ENCODE results near the gene INSM2.

INSM2 gene

GRCh38 chr14:35515916-35516315 lies 18.0 kb upstream of the INSM2 start:
- no peaks in the 10 kb centered on the region for H3K27me3 ChIP-seq (ENCODE audit: control insufficient read depth, insufficient read depth, low read length, poor library complexity, severe bottlenecking)
- WGBS, 2 experiments: no CpG with 5 or more reads among the region's 1 CpG
- H3K27ac ChIP-seq (ENCODE audit: insufficient read depth, low read depth, low read length, poor library complexity, severe bottlenecking): no peak overlapping the region
- H3K36me3 ChIP-seq (ENCODE audit: control insufficient read depth, insufficient read depth, low read length): no peaks in the 10 kb centered on the region
- no peaks in the 10 kb centered on the region for H3K9me3 ChIP-seq (ENCODE audit: control insufficient read depth, low read length)
- no peak overlapping the region for H3K4me3 ChIP-seq (ENCODE audit: insufficient read depth, low read depth, low read length)
- H3K4me1 ChIP-seq (ENCODE audit: control insufficient read depth, insufficient read depth, low read length): no peaks in the 10 kb centered on the region

DNA sequence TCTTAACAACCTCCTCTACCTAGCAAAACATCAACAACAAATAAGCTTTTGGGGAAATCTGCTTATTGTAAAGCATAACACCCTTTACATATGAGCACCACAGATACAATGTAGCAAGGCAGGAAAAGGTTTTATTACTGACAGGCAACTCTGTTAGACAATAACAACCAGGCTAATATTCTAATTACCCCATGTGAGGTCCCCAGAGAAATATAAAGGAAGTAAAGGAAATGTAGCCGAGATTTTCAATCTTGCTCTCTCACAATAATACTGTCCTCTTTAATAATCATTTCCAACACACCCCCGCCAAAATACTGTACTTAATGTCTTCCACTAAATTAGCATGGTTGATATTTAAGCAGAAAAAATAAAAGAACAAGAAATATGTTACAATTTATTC lies 14.0 kb upstream of the INSM2 start:
- Histone ChIP-seq H3K36me3 (ENCODE audit: control insufficient read depth, insufficient read depth, low read length) (no peaks in the 10 kb centered on the region), H3K4me1 (ENCODE audit: control insufficient read depth, insufficient read depth, low read length) (no peaks in the 10 kb centered on the region), H3K9me3 (ENCODE audit: control insufficient read depth, low read length) (no peaks in the 10 kb centered on the region), H3K4me3 (ENCODE audit: insufficient read depth, low read depth, low read length) (no peak overlapping the region), H3K27me3 (ENCODE audit: control insufficient read depth, insufficient read depth, low read length, poor library complexity, severe bottlenecking) (no peaks in the 10 kb centered on the region), H3K27ac (ENCODE audit: insufficient read depth, low read depth, low read length, poor library complexity, severe bottlenecking) (no peak overlapping the region)
- WGBS, 2 experiments: 80 to 100% methylated on average over 1 of the region's 2 CpGs

DNA sequence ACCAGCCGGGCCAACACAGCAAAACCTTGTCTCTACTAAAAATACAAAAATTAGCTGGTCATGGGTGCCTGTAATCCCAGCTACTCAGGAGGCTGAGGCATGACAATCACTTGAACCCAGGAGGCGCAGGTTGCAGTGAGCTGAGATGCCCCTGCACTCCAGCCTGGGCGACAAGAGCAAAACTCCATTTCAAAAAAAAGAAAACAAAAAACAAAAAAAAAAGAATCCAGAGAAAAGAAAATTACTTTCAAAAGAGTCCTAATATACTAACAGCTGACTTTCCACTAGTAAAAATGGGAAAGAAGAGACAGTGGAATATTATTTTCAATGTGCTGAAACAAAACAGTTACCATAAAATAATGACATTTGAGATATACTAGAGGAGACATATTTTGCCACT lies 8.3 kb upstream of the INSM2 start:
- Histone ChIP-seq H3K4me1 (ENCODE audit: control insufficient read depth, insufficient read depth, low read length) (no peaks in the 10 kb centered on the region), H3K4me3 (ENCODE audit: insufficient read depth, low read depth, low read length) (no peak overlapping the region), H3K36me3 (ENCODE audit: control insufficient read depth, insufficient read depth, low read length) (no peaks in the 10 kb centered on the region), H3K27ac (ENCODE audit: insufficient read depth, low read depth, low read length, poor library complexity, severe bottlenecking) (no peak overlapping the region), H3K27me3 (ENCODE audit: control insufficient read depth, insufficient read depth, low read length, poor library complexity, severe bottlenecking) (peaks cover 26% of the 10 kb centered on the region), H3K9me3 (ENCODE audit: control insufficient read depth, low read length) (no peaks in the 10 kb centered on the region)
- WGBS, 2 experiments: 91 to 94% methylated on average over 3 of the region's 3 CpGs

DNA sequence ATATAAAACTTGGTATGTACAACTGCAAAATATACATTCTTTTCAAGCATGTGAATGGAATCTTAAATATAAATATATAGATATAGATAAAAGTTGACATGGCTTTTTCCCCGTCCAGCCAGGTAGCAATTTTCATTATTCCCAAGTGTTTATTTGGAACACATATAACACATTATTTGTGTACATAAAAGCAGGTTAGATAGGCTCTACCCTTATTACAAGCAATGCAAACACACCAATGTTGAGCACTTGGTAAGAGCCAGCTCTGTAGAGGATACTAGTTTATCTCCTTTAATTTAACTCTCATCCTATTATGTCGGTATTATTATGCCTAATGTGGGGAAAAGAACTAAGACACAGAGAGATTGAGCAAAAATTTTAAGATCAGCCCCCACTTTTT lies 7.0 kb upstream of the INSM2 start:
- peaks cover 38% of the 10 kb centered on the region for H3K27me3 ChIP-seq (ENCODE audit: control insufficient read depth, insufficient read depth, low read length, poor library complexity, severe bottlenecking)
- no peaks in the 10 kb centered on the region for H3K36me3 ChIP-seq (ENCODE audit: control insufficient read depth, insufficient read depth, low read length)
- no peak overlapping the region for H3K27ac ChIP-seq (ENCODE audit: insufficient read depth, low read depth, low read length, poor library complexity, severe bottlenecking)
- H3K4me3 ChIP-seq (ENCODE audit: insufficient read depth, low read depth, low read length): no peak overlapping the region
- H3K4me1 ChIP-seq (ENCODE audit: control insufficient read depth, insufficient read depth, low read length): no peaks in the 10 kb centered on the region
- no peaks in the 10 kb centered on the region for H3K9me3 ChIP-seq (ENCODE audit: control insufficient read depth, low read length)
- 100% methylated on average over 1 of the region's 2 CpGs; no CpG with 5 or more reads in 1 of the 2 experiments for WGBS, 2 experiments

- peaks cover 14% of the 10 kb centered on the region for H3K4me1 ChIP-seq (ENCODE audit: control insufficient read depth, insufficient read depth, low read length)
- peaks cover 90% of the 10 kb centered on the region for H3K27me3 ChIP-seq (ENCODE audit: control insufficient read depth, insufficient read depth, low read length, poor library complexity, severe bottlenecking)
- H3K4me3 ChIP-seq (ENCODE audit: insufficient read depth, low read depth, low read length): no peak overlapping the region
- H3K36me3 ChIP-seq (ENCODE audit: control insufficient read depth, insufficient read depth, low read length): no peaks in the 10 kb centered on the region
- no peaks in the 10 kb centered on the region for H3K9me3 ChIP-seq (ENCODE audit: control insufficient read depth, low read length)
- no peak overlapping the region for H3K27ac ChIP-seq (ENCODE audit: insufficient read depth, low read depth, low read length, poor library complexity, severe bottlenecking)
- WGBS, 2 experiments: 80 to 91% methylated on average over 1 of the region's 1 CpG
These were observed 1.8 kb upstream of the INSM2 start for GRCh38 chr14:35531960-35532747.

- Histone ChIP-seq H3K4me1 (ENCODE audit: control insufficient read depth, insufficient read depth, low read length) (peaks cover 14% of the 10 kb centered on the region), H3K36me3 (ENCODE audit: control insufficient read depth, insufficient read depth, low read length) (no peaks in the 10 kb centered on the region), H3K27me3 (ENCODE audit: control insufficient read depth, insufficient read depth, low read length, poor library complexity, severe bottlenecking) (peaks cover 94% of the 10 kb centered on the region), H3K27ac (ENCODE audit: insufficient read depth, low read depth, low read length, poor library complexity, severe bottlenecking) (no peak overlapping the region), H3K9me3 (ENCODE audit: control insufficient read depth, low read length) (no peaks in the 10 kb centered on the region), H3K4me3 (ENCODE audit: insufficient read depth, low read depth, low read length) (peak overlapping the region; percentile 40)
- WGBS, 2 experiments: 9 to 15% methylated on average over 5 of the region's 6 CpGs
These were observed 1.1 kb upstream of the INSM2 start for GRCh38 chr14:35532783-35533356.

GRCh38 chr14:35534208-35534872 lies 376 bp downstream of the INSM2 start:
- peaks cover 82% of the 10 kb centered on the region for H3K27me3 ChIP-seq (ENCODE audit: control insufficient read depth, insufficient read depth, low read length, poor library complexity, severe bottlenecking)
- WGBS, 2 experiments: 3 to 4% methylated on average over 77 of the region's 77 CpGs

DNA sequence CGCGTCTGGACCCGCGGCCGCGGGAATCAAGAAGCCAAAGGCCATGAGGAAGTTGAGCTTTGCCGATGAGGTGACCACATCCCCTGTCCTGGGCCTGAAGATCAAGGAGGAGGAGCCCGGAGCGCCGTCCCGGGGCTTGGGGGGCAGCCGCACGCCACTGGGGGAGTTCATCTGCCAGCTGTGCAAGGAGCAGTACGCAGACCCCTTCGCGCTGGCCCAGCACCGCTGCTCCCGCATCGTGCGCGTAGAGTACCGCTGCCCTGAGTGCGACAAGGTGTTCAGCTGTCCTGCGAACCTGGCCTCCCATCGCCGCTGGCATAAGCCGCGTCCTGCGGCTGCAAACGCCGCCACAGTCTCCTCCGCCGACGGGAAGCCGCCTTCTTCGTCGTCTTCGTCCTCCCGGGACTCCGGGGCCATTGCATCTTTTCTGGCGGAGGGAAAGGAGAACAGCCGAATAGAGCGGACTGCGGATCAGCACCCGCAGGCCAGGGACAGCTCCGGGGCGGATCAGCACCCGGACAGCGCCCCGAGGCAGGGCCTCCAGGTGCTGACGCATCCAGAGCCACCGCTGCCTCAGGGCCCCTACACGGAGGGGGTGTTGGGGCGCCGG lies 1.0 kb downstream of the INSM2 start:
- Histone ChIP-seq H3K27me3 (ENCODE audit: control insufficient read depth, insufficient read depth, low read length, poor library complexity, severe bottlenecking) (peaks cover 75% of the 10 kb centered on the region), H3K9me3 (ENCODE audit: control insufficient read depth, low read length) (no peaks in the 10 kb centered on the region), H3K4me3 (ENCODE audit: insufficient read depth, low read depth, low read length) (no peak overlapping the region), H3K27ac (ENCODE audit: insufficient read depth, low read depth, low read length, poor library complexity, severe bottlenecking) (no peak overlapping the region), H3K36me3 (ENCODE audit: control insufficient read depth, insufficient read depth, low read length) (no peaks in the 10 kb centered on the region), H3K4me1 (ENCODE audit: control insufficient read depth, insufficient read depth, low read length) (peaks cover 14% of the 10 kb centered on the region)
- 3 to 4% methylated on average over 55 of the region's 55 CpGs for WGBS, 2 experiments

More at GRCh38 chr14:35534208-35534872, 376 bp downstream of the INSM2 start:
- Histone ChIP-seq H3K27ac (ENCODE audit: insufficient read depth, low read depth, low read length, poor library complexity, severe bottlenecking) (no peak overlapping the region), H3K4me3 (ENCODE audit: insufficient read depth, low read depth, low read length) (peak overlapping the region; percentile 40), H3K4me1 (ENCODE audit: control insufficient read depth, insufficient read depth, low read length) (peaks cover 14% of the 10 kb centered on the region), H3K9me3 (ENCODE audit: control insufficient read depth, low read length) (no peaks in the 10 kb centered on the region), H3K36me3 (ENCODE audit: control insufficient read depth, insufficient read depth, low read length) (no peaks in the 10 kb centered on the region)

DNA sequence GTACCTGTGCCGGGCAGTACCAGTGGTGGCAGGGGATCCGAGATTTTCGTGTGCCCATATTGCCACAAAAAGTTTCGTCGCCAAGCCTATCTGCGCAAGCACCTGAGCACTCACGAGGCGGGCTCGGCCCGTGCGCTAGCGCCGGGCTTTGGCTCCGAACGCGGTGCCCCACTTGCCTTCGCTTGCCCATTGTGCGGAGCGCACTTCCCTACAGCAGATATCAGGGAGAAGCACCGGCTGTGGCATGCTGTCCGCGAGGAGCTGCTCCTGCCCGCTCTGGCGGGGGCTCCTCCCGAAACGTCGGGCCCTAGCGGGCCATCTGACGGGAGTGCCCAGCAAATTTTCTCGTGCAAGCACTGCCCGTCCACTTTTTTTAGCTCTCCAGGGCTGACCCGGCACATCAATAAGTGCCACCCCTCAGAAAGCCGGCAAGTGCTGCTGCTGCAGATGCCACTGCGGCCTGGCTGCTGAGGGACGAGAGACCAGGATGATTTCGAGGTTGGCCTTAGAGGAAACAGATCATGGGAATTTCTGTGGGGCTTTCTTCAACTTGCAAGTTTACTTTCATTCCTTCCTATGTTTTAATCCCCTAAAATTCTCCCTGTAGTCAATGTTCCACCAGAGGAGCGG lies 1.6 kb downstream of the INSM2 start:
- 6 to 10% methylated on average over 36 to 37 of the region's 37 CpGs for WGBS, 2 experiments
- H3K4me3 ChIP-seq (ENCODE audit: insufficient read depth, low read depth, low read length): no peak overlapping the region

More for the DNA sequence above, 1.6 kb downstream of the INSM2 start:
- H3K27me3 ChIP-seq (ENCODE audit: control insufficient read depth, insufficient read depth, low read length, poor library complexity, severe bottlenecking): peaks cover 69% of the 10 kb centered on the region
- peaks cover 14% of the 10 kb centered on the region for H3K4me1 ChIP-seq (ENCODE audit: control insufficient read depth, insufficient read depth, low read length)
- H3K36me3 ChIP-seq (ENCODE audit: control insufficient read depth, insufficient read depth, low read length): no peaks in the 10 kb centered on the region
- H3K27ac ChIP-seq (ENCODE audit: insufficient read depth, low read depth, low read length, poor library complexity, severe bottlenecking): no peak overlapping the region
- no peaks in the 10 kb centered on the region for H3K9me3 ChIP-seq (ENCODE audit: control insufficient read depth, low read length)

All from ectodermal cell (in vitro differentiated cells).